GM23338 (cell line): ENCODE data around the gene SLC6A15. TPM values are rescaled to one million over a fixed set of nuclear protein-coding genes. Genes with fewer than 3 reads are reported as not detected.

Experiments
- ATAC-seq: fragments of 200-7000 bp; cut with Tn5 transposase; 3 replicates; pipeline ENCODE4 v1.9.1; 2020
- DNase-seq: peaks from one replicate; pipeline ENCODE4 v3.0.0-alpha.2; 2015; ENCODE audit warnings: low spot score
- H2AFZ ChIP-seq: fragments of 200-600 bp; sonication (generic); 2 replicates; pipeline ENCODE4 v1.8.0; 2016; ENCODE audit warnings: antibody characterized with exemption, mild to moderate bottlenecking, moderate library complexity
- H3F3A ChIP-seq: fragments of 200-600 bp; sonication (generic); replicated peaks from 2 replicates; pipeline ENCODE4 v1.8.0; 2017; ENCODE audit warnings: antibody characterized with exemption, mixed run types, low read depth
- H3K27ac ChIP-seq: fragments of 200-600 bp; sonication (generic); 2 replicates; pipeline ENCODE4 v1.6.1; 2016; ENCODE audit warnings: low read depth
- H3K27me3 ChIP-seq: fragments of 200-600 bp; sonication (generic); 2 replicates; pipeline ENCODE4 v1.8.0; 2016; ENCODE audit warnings: mild to moderate bottlenecking, mixed run types, moderate library complexity; ENCODE audit not compliant: insufficient read depth
- H3K36me3 ChIP-seq: fragments of 200-600 bp; sonication (generic); 2 replicates; pipeline ENCODE4 v1.8.0; 2016; ENCODE audit warnings: mild to moderate bottlenecking; ENCODE audit not compliant: insufficient read depth
- H3K4me1 ChIP-seq: fragments of 200-600 bp; sonication (generic); 2 replicates; pipeline ENCODE4 v1.8.0; 2016; ENCODE audit warnings: mild to moderate bottlenecking, moderate library complexity; ENCODE audit not compliant: insufficient read depth
- H3K4me2 ChIP-seq: fragments of 200-600 bp; sonication (generic); 2 replicates; pipeline ENCODE4 v1.7.1; 2017; ENCODE audit warnings: mixed run types
- H3K4me3 ChIP-seq: fragments of 200-600 bp; sonication (generic); 2 replicates; pipeline ENCODE4 v1.6.1; 2016; ENCODE audit warnings: mixed run types
- H3K79me2 ChIP-seq: fragments of 200-600 bp; sonication (generic); replicated peaks from 2 replicates; pipeline ENCODE4 v1.8.0; 2017; ENCODE audit warnings: mild to moderate bottlenecking; ENCODE audit not compliant: insufficient read depth
- H3K9me2 ChIP-seq: fragments of 200-600 bp; sonication (generic); 2 replicates; pipeline ENCODE4 v1.8.0; 2017; ENCODE audit not compliant: insufficient read depth
- H4K20me1 ChIP-seq: fragments of 200-600 bp; sonication (generic); replicated peaks from 2 replicates; pipeline ENCODE4 v1.8.0; 2017; ENCODE audit warnings: mild to moderate bottlenecking; ENCODE audit not compliant: insufficient read depth
- H3K27ac Mint-ChIP-seq: 2 replicates; pipeline ENCODE4 v1.8.0; 2020; ENCODE audit warnings: inconsistent platforms, mild to moderate bottlenecking, moderate library complexity, mixed read lengths
- H3K27me3 Mint-ChIP-seq: 3 replicates; pipeline ENCODE4 v1.8.0; 2022; ENCODE audit warnings: low read depth, mild to moderate bottlenecking, moderate library complexity, mixed read lengths, inconsistent platforms; ENCODE audit not compliant: insufficient read depth, poor library complexity
- H3K36me3 Mint-ChIP-seq: 3 replicates; pipeline ENCODE4 v1.8.0; 2021; ENCODE audit warnings: low read depth, mild to moderate bottlenecking, inconsistent platforms, moderate library complexity, mixed read lengths
- H3K4me1 Mint-ChIP-seq: 3 replicates; pipeline ENCODE4 v1.8.0; 2020; ENCODE audit warnings: mild to moderate bottlenecking, inconsistent platforms, mixed read lengths
- H3K4me3 Mint-ChIP-seq: 3 replicates; pipeline ENCODE4 v1.8.0; 2021; ENCODE audit warnings: moderate library complexity, mild to moderate bottlenecking, inconsistent platforms, mixed read lengths
- H3K9me3 Mint-ChIP-seq: 3 replicates; pipeline ENCODE4 v1.8.0; 2020; ENCODE audit warnings: moderate library complexity, mild to moderate bottlenecking, inconsistent platforms, mixed read lengths
- CREB1 ChIP-seq: fragments of 250-450 bp; sonication (Bioruptor Pico); IDR thresholded peaks from 2 replicates; pipeline ENCODE4 v1.5.0; 2020; ENCODE audit warnings: low read depth, mild to moderate bottlenecking, moderate library complexity
- EZH2 ChIP-seq: fragments of 200-600 bp; sonication (generic); IDR thresholded peaks from one replicate; pipeline ENCODE4 v1.8.0; 2017; ENCODE audit warnings: antibody characterized with exemption, mild to moderate bottlenecking, low read depth; ENCODE audit not compliant: unreplicated experiment
- EZH2phosphoT487 ChIP-seq: fragments of 200-600 bp; sonication (generic); IDR thresholded peaks from one replicate; pipeline ENCODE4 v1.8.1; 2018; ENCODE audit warnings: antibody characterized with exemption; ENCODE audit not compliant: unreplicated experiment
- JUNB ChIP-seq: IDR thresholded peaks from one replicate; pipeline ENCODE4 v1.6.1; 2016; ENCODE audit warnings: antibody characterized with exemption; ENCODE audit not compliant: unreplicated experiment
- NANOG ChIP-seq: IDR thresholded peaks from 2 replicates; pipeline ENCODE4 v1.6.1; 2016; ENCODE audit warnings: antibody characterized with exemption, borderline replicate concordance
- POLR2AphosphoS5 ChIP-seq: IDR thresholded peaks from 2 replicates; pipeline ENCODE4 v1.6.1; 2016; ENCODE audit warnings: antibody characterized with exemption, low read depth
- REST ChIP-seq: IDR thresholded peaks from one replicate; pipeline ENCODE4 v1.6.1; 2018; ENCODE audit warnings: antibody characterized with exemption; ENCODE audit not compliant: unreplicated experiment
- STAT1 ChIP-seq: IDR thresholded peaks from one replicate; pipeline ENCODE4 v1.6.1; 2016; ENCODE audit warnings: antibody characterized with exemption; ENCODE audit not compliant: unreplicated experiment
- ZNF114 ChIP-seq: fragments of 250-450 bp; sonication (Bioruptor Pico); IDR thresholded peaks from 2 replicates; pipeline ENCODE4 v1.5.0; 2020; ENCODE audit warnings: mild to moderate bottlenecking, moderate library complexity
- ZNF331 ChIP-seq: fragments of 250-450 bp; sonication (Bioruptor Pico); IDR thresholded peaks from 2 replicates; pipeline ENCODE4 v1.5.0; 2020; ENCODE audit warnings: low read depth, mild to moderate bottlenecking, moderate library complexity
- polyA plus RNA-seq: library from polyadenylated mRNA; unstranded; fragments of >200 nt; fragmentation: Nextera tagmentation; extraction: Ambion mirVana; gene quantifications from 2 replicates; pipeline ENCODE4 v1.2.1, GENCODE V29; 2016
- total RNA-seq: library from RNA; depleted of rRNA; stranded (reverse); fragments of >200 nt; shearing (Covaris generic); gene quantifications from 2 replicates; pipeline ENCODE4 v1.2.3, GENCODE V29; 2014
- TF ChIP-seq, protein P1 (sequence below): fragments of 250-450 bp; sonication (Bioruptor Pico); IDR thresholded peaks from 2 replicates; pipeline ENCODE4 v1.5.0; 2020; ENCODE audit warnings: mild to moderate bottlenecking, moderate library complexity
- TF ChIP-seq, protein P2 (sequence below), 2 experiments: fragments of 200-600 bp in 1 of 2; sonication (generic) in 1 of 2; conservative IDR thresholded peaks; 2 replicates each; pipeline versions ENCODE4 v1.5.1 to v1.6.1; 2016 to 2017; ENCODE audit warnings: antibody characterized with exemption in 2 of 2, low read depth in 2 of 2, mild to moderate bottlenecking in 2 of 2, moderate library complexity in 1 of 2
- TF ChIP-seq, protein P3 (sequence below): IDR thresholded peaks from 2 replicates; pipeline ENCODE4 v1.6.1; 2016; ENCODE audit warnings: antibody characterized with exemption

The SLC6A15 gene
- total and polyA plus RNA-seq, 2 experiments from 2014 or later = 12.1 to 27.9 TPM

- peak overlapping the region; percentile 50 for H3K27ac Mint-ChIP-seq
These were observed 12.4 kb upstream of the SLC6A15 start for GRCh38 chr12:84924981-84925380.

More at GRCh38 chr12:84924981-84925380, 12.4 kb upstream of the SLC6A15 start:
- Mint-ChIP-seq H3K9me3 (no peaks in the 10 kb centered on the region), H3K4me3 (no peak overlapping the region), H3K27me3 (no peaks in the 10 kb centered on the region), H3K36me3 (no peaks in the 10 kb centered on the region), H3K4me1 (no peaks in the 10 kb centered on the region)
- no peaks in the 10 kb centered on the region for H3K79me2 ChIP-seq
- no peak for TF ChIP-seq REST
- TF ChIP-seq, protein P1, sequence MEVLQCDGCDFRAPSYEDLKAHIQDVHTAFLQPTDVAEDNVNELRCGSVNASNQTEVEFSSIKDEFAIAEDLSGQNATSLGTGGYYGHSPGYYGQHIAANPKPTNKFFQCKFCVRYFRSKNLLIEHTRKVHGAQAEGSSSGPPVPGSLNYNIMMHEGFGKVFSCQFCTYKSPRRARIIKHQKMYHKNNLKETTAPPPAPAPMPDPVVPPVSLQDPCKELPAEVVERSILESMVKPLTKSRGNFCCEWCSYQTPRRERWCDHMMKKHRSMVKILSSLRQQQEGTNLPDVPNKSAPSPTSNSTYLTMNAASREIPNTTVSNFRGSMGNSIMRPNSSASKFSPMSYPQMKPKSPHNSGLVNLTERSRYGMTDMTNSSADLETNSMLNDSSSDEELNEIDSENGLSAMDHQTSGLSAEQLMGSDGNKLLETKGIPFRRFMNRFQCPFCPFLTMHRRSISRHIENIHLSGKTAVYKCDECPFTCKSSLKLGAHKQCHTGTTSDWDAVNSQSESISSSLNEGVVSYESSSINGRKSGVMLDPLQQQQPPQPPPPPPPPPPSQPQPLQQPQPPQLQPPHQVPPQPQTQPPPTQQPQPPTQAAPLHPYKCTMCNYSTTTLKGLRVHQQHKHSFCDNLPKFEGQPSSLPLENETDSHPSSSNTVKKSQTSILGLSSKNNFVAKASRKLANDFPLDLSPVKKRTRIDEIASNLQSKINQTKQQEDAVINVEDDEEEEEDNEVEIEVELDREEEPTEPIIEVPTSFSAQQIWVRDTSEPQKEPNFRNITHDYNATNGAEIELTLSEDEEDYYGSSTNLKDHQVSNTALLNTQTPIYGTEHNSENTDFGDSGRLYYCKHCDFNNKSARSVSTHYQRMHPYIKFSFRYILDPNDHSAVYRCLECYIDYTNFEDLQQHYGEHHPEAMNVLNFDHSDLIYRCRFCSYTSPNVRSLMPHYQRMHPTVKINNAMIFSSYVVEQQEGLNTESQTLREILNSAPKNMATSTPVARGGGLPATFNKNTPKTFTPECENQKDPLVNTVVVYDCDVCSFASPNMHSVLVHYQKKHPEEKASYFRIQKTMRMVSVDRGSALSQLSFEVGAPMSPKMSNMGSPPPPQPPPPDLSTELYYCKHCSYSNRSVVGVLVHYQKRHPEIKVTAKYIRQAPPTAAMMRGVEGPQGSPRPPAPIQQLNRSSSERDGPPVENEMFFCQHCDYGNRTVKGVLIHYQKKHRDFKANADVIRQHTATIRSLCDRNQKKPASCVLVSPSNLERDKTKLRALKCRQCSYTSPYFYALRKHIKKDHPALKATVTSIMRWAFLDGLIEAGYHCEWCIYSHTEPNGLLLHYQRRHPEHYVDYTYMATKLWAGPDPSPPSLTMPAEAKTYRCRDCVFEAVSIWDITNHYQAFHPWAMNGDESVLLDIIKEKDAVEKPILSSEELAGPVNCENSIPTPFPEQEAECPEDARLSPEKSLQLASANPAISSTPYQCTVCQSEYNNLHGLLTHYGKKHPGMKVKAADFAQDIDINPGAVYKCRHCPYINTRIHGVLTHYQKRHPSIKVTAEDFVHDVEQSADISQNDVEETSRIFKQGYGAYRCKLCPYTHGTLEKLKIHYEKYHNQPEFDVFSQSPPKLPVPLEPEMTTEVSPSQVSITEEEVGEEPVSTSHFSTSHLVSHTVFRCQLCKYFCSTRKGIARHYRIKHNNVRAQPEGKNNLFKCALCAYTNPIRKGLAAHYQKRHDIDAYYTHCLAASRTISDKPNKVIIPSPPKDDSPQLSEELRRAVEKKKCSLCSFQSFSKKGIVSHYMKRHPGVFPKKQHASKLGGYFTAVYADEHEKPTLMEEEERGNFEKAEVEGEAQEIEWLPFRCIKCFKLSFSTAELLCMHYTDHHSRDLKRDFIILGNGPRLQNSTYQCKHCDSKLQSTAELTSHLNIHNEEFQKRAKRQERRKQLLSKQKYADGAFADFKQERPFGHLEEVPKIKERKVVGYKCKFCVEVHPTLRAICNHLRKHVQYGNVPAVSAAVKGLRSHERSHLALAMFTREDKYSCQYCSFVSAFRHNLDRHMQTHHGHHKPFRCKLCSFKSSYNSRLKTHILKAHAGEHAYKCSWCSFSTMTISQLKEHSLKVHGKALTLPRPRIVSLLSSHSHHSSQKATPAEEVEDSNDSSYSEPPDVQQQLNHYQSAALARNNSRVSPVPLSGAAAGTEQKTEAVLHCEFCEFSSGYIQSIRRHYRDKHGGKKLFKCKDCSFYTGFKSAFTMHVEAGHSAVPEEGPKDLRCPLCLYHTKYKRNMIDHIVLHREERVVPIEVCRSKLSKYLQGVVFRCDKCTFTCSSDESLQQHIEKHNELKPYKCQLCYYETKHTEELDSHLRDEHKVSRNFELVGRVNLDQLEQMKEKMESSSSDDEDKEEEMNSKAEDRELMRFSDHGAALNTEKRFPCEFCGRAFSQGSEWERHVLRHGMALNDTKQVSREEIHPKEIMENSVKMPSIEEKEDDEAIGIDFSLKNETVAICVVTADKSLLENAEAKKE (CRISPR knock-in tag) = no peak
- TF ChIP-seq ZNF331 (CRISPR knock-in tag) = no peak
- TF ChIP-seq, protein P2, sequence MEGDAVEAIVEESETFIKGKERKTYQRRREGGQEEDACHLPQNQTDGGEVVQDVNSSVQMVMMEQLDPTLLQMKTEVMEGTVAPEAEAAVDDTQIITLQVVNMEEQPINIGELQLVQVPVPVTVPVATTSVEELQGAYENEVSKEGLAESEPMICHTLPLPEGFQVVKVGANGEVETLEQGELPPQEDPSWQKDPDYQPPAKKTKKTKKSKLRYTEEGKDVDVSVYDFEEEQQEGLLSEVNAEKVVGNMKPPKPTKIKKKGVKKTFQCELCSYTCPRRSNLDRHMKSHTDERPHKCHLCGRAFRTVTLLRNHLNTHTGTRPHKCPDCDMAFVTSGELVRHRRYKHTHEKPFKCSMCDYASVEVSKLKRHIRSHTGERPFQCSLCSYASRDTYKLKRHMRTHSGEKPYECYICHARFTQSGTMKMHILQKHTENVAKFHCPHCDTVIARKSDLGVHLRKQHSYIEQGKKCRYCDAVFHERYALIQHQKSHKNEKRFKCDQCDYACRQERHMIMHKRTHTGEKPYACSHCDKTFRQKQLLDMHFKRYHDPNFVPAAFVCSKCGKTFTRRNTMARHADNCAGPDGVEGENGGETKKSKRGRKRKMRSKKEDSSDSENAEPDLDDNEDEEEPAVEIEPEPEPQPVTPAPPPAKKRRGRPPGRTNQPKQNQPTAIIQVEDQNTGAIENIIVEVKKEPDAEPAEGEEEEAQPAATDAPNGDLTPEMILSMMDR (conservative IDR thresholded peaks at IDR 0.05; ENCODE audit: low read depth in 2 of 2) = no peak
- TF ChIP-seq, protein P3, sequence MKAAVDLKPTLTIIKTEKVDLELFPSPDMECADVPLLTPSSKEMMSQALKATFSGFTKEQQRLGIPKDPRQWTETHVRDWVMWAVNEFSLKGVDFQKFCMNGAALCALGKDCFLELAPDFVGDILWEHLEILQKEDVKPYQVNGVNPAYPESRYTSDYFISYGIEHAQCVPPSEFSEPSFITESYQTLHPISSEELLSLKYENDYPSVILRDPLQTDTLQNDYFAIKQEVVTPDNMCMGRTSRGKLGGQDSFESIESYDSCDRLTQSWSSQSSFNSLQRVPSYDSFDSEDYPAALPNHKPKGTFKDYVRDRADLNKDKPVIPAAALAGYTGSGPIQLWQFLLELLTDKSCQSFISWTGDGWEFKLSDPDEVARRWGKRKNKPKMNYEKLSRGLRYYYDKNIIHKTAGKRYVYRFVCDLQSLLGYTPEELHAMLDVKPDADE = no peak
- no peak for TF ChIP-seq POLR2AphosphoS5
- TF ChIP-seq JUNB = no peak
- TF ChIP-seq EZH2 = no peak
- no peak for TF ChIP-seq STAT1
- TF ChIP-seq EZH2phosphoT487 = no peak
- TF ChIP-seq NANOG = no peak
- no peak for TF ChIP-seq ZNF114
- no peak for TF ChIP-seq CREB1 (CRISPR knock-in tag)
- H3K27me3 ChIP-seq = no peaks in the 10 kb centered on the region
- H2AFZ ChIP-seq = peak overlapping the region; percentile 67; the same call in 1 of the 2 replicates
- no peaks in the 10 kb centered on the region for H4K20me1 ChIP-seq
- no peak overlapping the region for H3K4me2 ChIP-seq
- H3K4me3 ChIP-seq = no peak overlapping the region
- H3K36me3 ChIP-seq = no peaks in the 10 kb centered on the region
- ATAC-seq = no peak
- DNase-seq = no peak
- no peak overlapping the region for H3K27ac ChIP-seq
- H3K4me1 ChIP-seq = no peaks in the 10 kb centered on the region
- H3K9me2 ChIP-seq = no peaks in the 10 kb centered on the region
- no peaks in the 10 kb centered on the region for H3F3A ChIP-seq
